ENCODE measurements around the gene PLEKHM3.

DNA sequence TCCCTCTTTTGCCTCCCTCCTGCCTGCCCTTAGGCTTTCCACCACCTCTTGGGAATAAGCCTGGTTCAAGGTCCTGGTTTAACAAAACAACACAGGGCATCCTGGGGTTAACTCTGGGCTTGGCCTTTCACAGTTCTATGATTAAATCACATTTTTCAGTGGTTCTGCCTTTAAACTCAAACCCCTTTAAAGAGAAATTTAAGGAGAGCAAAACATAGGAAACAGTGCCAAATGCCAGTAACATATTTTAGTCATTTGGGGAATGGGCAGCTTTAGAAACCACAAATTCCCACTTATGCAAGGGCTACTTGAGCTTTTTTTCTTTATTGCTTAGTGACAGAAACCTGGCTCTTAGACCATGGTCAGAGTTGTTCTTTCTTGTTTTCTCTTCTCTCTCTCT, 143.4 kb downstream of the PLEKHM3 start:
- TF ChIP-seq, protein P1, sequence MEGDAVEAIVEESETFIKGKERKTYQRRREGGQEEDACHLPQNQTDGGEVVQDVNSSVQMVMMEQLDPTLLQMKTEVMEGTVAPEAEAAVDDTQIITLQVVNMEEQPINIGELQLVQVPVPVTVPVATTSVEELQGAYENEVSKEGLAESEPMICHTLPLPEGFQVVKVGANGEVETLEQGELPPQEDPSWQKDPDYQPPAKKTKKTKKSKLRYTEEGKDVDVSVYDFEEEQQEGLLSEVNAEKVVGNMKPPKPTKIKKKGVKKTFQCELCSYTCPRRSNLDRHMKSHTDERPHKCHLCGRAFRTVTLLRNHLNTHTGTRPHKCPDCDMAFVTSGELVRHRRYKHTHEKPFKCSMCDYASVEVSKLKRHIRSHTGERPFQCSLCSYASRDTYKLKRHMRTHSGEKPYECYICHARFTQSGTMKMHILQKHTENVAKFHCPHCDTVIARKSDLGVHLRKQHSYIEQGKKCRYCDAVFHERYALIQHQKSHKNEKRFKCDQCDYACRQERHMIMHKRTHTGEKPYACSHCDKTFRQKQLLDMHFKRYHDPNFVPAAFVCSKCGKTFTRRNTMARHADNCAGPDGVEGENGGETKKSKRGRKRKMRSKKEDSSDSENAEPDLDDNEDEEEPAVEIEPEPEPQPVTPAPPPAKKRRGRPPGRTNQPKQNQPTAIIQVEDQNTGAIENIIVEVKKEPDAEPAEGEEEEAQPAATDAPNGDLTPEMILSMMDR (IDR thresholded peaks at IDR 0.05) = no peak
- no peak for TF ChIP-seq EZH2 (IDR thresholded peaks at IDR 0.05)
